K562 (cell line): ENCODE data around the gene PPP1R10. TPM values are rescaled to one million over a fixed set of nuclear protein-coding genes. Genes with fewer than 3 reads are reported as not detected.

Experiments used
- BCL6 ChIP-seq: fragments of 250-450 bp; sonication (Bioruptor Pico); IDR thresholded peaks from 2 replicates; pipeline ENCODE4 v1.4.0; 2020
- EP400 ChIP-seq: fragments of 450-650 bp; IDR thresholded peaks from 2 replicates; pipeline ENCODE4 v1.6.1; 2017; ENCODE audit warnings: antibody characterized with exemption, mild to moderate bottlenecking, moderate library complexity
- HNRNPH1 ChIP-seq: fragments of 200-400 bp; formaldehyde crosslinking; optimal IDR thresholded peaks from 2 replicates; pipeline ENCODE3; 2017; ENCODE audit warnings: low read depth, mild to moderate bottlenecking, low read length, moderate library complexity
- KDM2B ChIP-seq: fragments of 250-450 bp; sonication (Bioruptor Pico); IDR thresholded peaks from 2 replicates; pipeline ENCODE4 v1.8.0; 2021; ENCODE audit warnings: mild to moderate bottlenecking, moderate library complexity
- MCM7 ChIP-seq, 2 experiments: fragments of 450-650 bp; IDR thresholded peaks; 2 replicates each; pipeline ENCODE4 v1.6.1; 2016 to 2018
- PPARD ChIP-seq: fragments of 250-450 bp; sonication (Bioruptor Pico); IDR thresholded peaks from 2 replicates; pipeline ENCODE4 v1.8.0; 2022; ENCODE audit warnings: inconsistent platforms, mild to moderate bottlenecking, moderate library complexity
- SNRNP70 ChIP-seq: fragments of 200-400 bp; formaldehyde crosslinking; optimal IDR thresholded peaks from 2 replicates; pipeline ENCODE3; 2017; ENCODE audit warnings: low read depth, low read length
- SREBF1 ChIP-seq: fragments of 150-350 bp; IDR thresholded peaks from 2 replicates; pipeline ENCODE4 v1.6.1; 2014; ENCODE audit warnings: antibody characterized with exemption, low read depth, low read length, borderline replicate concordance
- STAT5A ChIP-seq: IDR thresholded peaks from 2 replicates; pipeline ENCODE4 v1.6.1; 2012; ENCODE audit warnings: low read length, inconsistent platforms, borderline replicate concordance
- SUPT5H ChIP-seq: fragments of 450-650 bp; IDR thresholded peaks from 2 replicates; pipeline ENCODE4 v1.6.1; 2016
- ZNF347 ChIP-seq: fragments of 450-650 bp; formaldehyde crosslinking; IDR thresholded peaks from 2 replicates; pipeline ENCODE4 v1.4.0; 2020; ENCODE audit warnings: low read depth, mild to moderate bottlenecking, moderate library complexity
- ZNF436 ChIP-seq: fragments of 250-450, 450-650 bp; sonication (Bioruptor Pico); formaldehyde crosslinking; IDR thresholded peaks from 2 replicates; pipeline ENCODE4 v1.7.0; 2020; ENCODE audit warnings: mild to moderate bottlenecking
- ZNF699 ChIP-seq: fragments of 250-450 bp; sonication (Bioruptor Pico); IDR thresholded peaks from 2 replicates; pipeline ENCODE4 v1.8.0; 2021; ENCODE audit warnings: mild to moderate bottlenecking, moderate library complexity; ENCODE audit not compliant: insufficient replicate concordance
- ZNF76 ChIP-seq: fragments of 250-450 bp; sonication (Bioruptor Pico); IDR thresholded peaks from 2 replicates; pipeline ENCODE4 v1.4.0; 2020; ENCODE audit warnings: mild to moderate bottlenecking, moderate library complexity, borderline replicate concordance
- ZNF77 ChIP-seq: fragments of 250-450 bp; sonication (Bioruptor Pico); IDR thresholded peaks from 2 replicates; pipeline ENCODE4 v1.5.0; 2020
- polyA plus RNA-seq, 8 experiments: library from polyadenylated mRNA; depleted of rRNA in 4 of 8; stranded (reverse) in 5 of 8; unstranded in 3 of 8; fragments of >200 nt; fragmentation: Nextera tagmentation in 2 of 8; fragmentation: Illumina TruSeq in 1 of 8; extraction: Ambion mirVana in 2 of 8; extraction: Trizol in 1 of 8; gene quantifications; 2 replicates each; pipeline versions ENCODE4 v1.2.1 to v1.2.3, GENCODE V29; 2011 to 2014; ENCODE audit warnings: inconsistent platforms in 1 of 8, missing spikeins in 1 of 8
- total RNA-seq, 7 experiments: library from RNA; depleted of rRNA in 6 of 7; stranded (reverse); fragments of >200 nt in 6 of 7; fragmentation: Illumina TruSeq in 2 of 7; extraction: Trizol in 2 of 7; gene quantifications; 2 replicates each; pipeline versions ENCODE4 v1.2.1 to v1.2.3, GENCODE V29; 2011 to 2021; ENCODE audit warnings: low replicate concordance in 1 of 7
- TF ChIP-seq, protein P1 (sequence below): conservative IDR thresholded peaks from 2 replicates; pipeline ENCODE4 v1.6.1; 2011; ENCODE audit warnings: low read depth, mild to moderate bottlenecking, low read length; ENCODE audit not compliant: control insufficient read depth
- TF ChIP-seq, protein P2 (sequence below), 2 experiments: fragments of 450-650 bp in 1 of 2; sonication (generic) in 1 of 2; formaldehyde crosslinking in 1 of 2; IDR thresholded peaks in 1 of 2; conservative IDR thresholded peaks in 1 of 2; 2 replicates each; pipeline versions ENCODE4 v1.6.1 to v1.8.1; 2016 to 2023; ENCODE audit warnings: mild to moderate bottlenecking in 2 of 2, moderate library complexity in 2 of 2, inconsistent platforms in 1 of 2, missing genetic modification reagents in 1 of 2
- TF ChIP-seq, protein P3 (sequence below): fragments of 450-650 bp; formaldehyde crosslinking; conservative IDR thresholded peaks from 2 replicates; pipeline ENCODE4 v1.4.0; 2022; ENCODE audit warnings: mild to moderate bottlenecking, missing genetic modification characterization
- TF ChIP-seq, protein P4 (sequence below): fragments of 450-650 bp; formaldehyde crosslinking; IDR thresholded peaks from 2 replicates; pipeline ENCODE4 v1.4.0; 2020; ENCODE audit warnings: mild to moderate bottlenecking
- TF ChIP-seq, protein P5 (sequence below): sonication (generic); formaldehyde crosslinking; IDR thresholded peaks from 2 replicates; pipeline ENCODE4 v1.9.0; 2022; ENCODE audit warnings: mild to moderate bottlenecking, missing genetic modification reagents

PPP1R10 gene
- total and polyA plus RNA-seq, 9 of the 15 experiments (the other 6 are each of a cell fraction or from before 2014, with no cell fraction given), result 14.1 to 65.5 (median 32.6) TPM

DNA sequence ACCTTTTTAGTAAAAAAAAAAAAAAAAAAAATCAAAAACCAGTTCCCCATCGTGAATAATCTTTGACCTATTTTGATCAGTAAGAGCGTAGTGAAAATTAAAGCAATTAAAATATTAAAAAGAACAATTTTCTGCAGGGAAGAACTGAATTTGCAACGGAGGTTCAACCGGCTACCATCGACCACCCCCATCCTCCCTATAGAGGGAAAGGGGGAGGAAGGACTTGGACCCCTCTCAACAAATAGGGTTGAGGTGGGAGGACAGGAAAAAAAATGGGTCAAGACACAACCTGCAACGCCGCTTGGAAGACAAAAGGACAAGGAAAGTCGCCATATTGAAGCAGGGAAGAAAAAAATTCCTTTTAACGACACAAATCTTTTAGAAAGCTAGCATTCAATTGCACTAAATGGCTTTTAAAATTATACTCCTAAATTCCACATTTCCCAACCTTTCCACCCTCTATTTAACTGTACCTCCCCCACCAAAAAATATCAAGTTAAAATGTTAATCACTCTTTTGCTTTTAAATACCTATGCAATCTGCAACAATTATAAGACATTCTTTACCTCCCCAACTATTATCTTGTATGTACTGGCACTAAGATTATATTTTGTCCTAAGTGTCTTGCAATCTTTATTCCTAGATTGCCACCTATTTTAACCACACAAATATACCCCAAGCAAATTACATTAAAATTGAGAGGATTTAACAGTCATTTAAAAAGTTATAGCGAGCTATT, 1.7 kb downstream of the PPP1R10 start (continued):
- TF ChIP-seq ZNF436 (CRISPR knock-in tag), result no peak
- no peak for TF ChIP-seq PPARD (CRISPR knock-in tag)
- peak; percentile 98 for TF ChIP-seq SUPT5H
- no peak for TF ChIP-seq ZNF76 (CRISPR knock-in tag)
- TF ChIP-seq, protein P1, sequence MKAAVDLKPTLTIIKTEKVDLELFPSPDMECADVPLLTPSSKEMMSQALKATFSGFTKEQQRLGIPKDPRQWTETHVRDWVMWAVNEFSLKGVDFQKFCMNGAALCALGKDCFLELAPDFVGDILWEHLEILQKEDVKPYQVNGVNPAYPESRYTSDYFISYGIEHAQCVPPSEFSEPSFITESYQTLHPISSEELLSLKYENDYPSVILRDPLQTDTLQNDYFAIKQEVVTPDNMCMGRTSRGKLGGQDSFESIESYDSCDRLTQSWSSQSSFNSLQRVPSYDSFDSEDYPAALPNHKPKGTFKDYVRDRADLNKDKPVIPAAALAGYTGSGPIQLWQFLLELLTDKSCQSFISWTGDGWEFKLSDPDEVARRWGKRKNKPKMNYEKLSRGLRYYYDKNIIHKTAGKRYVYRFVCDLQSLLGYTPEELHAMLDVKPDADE, result no peak
- TF ChIP-seq SREBF1, result no peak
- peak; percentile 72 for TF ChIP-seq EP400
- peak; percentile 94 for TF ChIP-seq ZNF77 (CRISPR knock-in tag)
- TF ChIP-seq, protein P2, sequence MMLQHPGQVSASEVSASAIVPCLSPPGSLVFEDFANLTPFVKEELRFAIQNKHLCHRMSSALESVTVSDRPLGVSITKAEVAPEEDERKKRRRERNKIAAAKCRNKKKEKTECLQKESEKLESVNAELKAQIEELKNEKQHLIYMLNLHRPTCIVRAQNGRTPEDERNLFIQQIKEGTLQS (IDR thresholded peaks at IDR 0.05), result no peak
- TF ChIP-seq, protein P2 (CRISPR knock-in tag; conservative IDR thresholded peaks at IDR 0.05), result no peak
- TF ChIP-seq, protein P3, sequence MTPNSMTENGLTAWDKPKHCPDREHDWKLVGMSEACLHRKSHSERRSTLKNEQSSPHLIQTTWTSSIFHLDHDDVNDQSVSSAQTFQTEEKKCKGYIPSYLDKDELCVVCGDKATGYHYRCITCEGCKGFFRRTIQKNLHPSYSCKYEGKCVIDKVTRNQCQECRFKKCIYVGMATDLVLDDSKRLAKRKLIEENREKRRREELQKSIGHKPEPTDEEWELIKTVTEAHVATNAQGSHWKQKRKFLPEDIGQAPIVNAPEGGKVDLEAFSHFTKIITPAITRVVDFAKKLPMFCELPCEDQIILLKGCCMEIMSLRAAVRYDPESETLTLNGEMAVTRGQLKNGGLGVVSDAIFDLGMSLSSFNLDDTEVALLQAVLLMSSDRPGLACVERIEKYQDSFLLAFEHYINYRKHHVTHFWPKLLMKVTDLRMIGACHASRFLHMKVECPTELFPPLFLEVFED (CRISPR knock-in tag), result peak; percentile 99
- peak; percentile 9; the same call in 1 of the 2 replicates for TF ChIP-seq BCL6 (CRISPR knock-in tag)
- TF ChIP-seq, protein P4, sequence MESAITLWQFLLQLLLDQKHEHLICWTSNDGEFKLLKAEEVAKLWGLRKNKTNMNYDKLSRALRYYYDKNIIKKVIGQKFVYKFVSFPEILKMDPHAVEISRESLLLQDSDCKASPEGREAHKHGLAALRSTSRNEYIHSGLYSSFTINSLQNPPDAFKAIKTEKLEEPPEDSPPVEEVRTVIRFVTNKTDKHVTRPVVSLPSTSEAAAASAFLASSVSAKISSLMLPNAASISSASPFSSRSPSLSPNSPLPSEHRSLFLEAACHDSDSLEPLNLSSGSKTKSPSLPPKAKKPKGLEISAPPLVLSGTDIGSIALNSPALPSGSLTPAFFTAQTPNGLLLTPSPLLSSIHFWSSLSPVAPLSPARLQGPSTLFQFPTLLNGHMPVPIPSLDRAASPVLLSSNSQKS, result peak; percentile 15; the same call in 1 of the 2 replicates
- peak; percentile 23 for TF ChIP-seq ZNF347 (CRISPR knock-in tag)
- no peak for TF ChIP-seq ZNF699 (CRISPR knock-in tag)
- TF ChIP-seq KDM2B, result no peak
- TF ChIP-seq, protein P5, sequence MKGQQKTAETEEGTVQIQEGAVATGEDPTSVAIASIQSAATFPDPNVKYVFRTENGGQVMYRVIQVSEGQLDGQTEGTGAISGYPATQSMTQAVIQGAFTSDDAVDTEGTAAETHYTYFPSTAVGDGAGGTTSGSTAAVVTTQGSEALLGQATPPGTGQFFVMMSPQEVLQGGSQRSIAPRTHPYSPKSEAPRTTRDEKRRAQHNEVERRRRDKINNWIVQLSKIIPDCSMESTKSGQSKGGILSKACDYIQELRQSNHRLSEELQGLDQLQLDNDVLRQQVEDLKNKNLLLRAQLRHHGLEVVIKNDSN, result no peak
- peak; percentile 63 for TF ChIP-seq HNRNPH1
- no peak for TF ChIP-seq SNRNP70
- TF ChIP-seq STAT5A, result no peak
- no peak for TF ChIP-seq MCM7 (IDR thresholded peaks at IDR 0.05)
